Measurements from ENCODE around the gene GNA15.

DNA sequence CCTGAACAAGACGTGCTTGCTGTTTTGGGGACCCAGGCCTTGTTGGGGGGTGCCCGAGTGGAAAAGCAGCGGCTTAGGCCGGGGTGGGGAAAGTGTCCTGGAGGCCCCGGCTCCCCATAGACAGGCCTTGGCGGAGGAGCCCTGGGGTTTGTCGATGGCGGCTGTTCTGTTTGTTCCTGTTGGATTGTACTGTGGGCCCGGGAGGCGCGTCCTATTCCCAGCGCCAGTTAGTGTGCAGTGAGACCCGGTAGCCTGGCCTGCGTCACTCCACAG is 61.0 kb downstream of the GNA15 start:
- no peak for TF ChIP-seq KLF8 (tag by site-specific recombination; IDR thresholded peaks at IDR 0.05)
- TF ChIP-seq, protein P1, sequence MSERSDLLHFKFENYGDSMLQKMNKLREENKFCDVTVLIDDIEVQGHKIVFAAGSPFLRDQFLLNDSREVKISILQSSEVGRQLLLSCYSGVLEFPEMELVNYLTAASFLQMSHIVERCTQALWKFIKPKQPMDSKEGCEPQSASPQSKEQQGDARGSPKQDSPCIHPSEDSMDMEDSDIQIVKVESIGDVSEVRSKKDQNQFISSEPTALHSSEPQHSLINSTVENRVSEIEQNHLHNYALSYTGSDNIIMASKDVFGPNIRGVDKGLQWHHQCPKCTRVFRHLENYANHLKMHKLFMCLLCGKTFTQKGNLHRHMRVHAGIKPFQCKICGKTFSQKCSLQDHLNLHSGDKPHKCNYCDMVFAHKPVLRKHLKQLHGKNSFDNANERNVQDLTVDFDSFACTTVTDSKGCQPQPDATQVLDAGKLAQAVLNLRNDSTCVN (tag by site-specific recombination; optimal IDR thresholded peaks at IDR 0.05) = no peak
- no peak for TF ChIP-seq YY1 (tag by site-specific recombination; IDR thresholded peaks at IDR 0.05)
